Forelimb muscle (tissue), 1 donor: ENCODE results near the gene ANKRD17. TPM values are rescaled to one million over a fixed set of nuclear protein-coding genes. Genes with fewer than 3 reads are reported as not detected.

ENCODE experiments used
- DNase-seq: peaks from one replicate; pipeline ENCODE4 v3.0.0-alpha.2; 2013; ENCODE audit warnings: low read depth
- polyA plus RNA-seq: library from polyadenylated mRNA; unstranded; fragments of 120-200 nt; gene quantifications from one replicate; pipeline ENCODE4 v1.2.1, GENCODE V29; 2013; ENCODE audit not compliant: insufficient read length

Gene ANKRD17
- polyA plus RNA-seq, 1 donor: 46.3 TPM

DNA sequence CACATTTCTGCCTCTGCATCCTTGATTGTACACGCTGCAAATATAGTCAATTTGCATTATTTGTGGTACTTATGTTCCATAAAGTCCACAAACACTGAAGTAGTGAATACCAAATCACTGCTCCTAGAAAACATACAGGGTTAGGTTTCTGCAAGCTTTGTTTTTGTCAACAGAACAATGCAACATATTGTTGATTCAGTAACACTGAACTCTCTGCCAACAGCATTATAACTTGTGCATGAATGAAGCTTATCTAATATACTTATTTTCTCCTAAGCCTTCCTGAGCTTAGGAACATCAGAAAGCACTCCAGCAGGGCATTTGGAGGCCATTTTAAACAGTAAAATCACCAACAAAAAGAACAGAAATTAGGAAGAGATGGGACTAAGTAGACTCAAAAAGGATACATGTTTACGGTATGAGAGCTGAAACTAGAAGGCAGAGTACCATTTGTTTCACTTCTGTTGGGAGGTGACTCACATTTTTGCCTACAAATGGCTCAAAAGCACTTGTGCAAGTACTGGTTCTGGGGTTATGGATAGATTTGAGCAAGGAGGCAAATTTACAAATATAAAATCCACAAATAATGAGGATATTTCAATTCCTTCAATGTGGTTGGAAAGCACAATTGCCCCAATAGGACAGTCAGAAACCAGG is 203.2 kb downstream of the ANKRD17 start:
- DNase-seq: no peak

DNA sequence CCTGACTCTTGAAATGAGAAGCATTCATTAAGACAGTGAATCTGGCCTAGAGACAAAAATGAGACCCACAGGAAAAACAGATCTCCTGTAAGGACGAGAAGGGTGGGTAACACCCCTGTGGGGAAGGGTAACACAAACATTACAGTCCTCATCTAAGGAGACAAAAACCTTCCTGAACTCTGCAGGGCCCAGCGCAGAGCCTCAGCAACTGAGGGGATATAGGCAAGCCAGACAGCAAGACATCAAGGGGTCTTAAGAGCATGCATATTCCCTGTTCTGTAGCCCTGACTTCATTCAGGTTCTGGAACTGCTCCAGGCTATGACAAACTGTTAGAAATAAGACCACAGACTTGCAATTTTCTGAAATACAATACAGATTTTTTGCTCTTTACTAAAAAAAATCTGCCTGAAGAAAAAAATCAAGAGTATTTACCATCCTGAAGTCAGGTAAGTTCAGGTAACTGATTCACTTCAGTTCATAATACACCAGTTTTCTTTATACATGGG is 204.6 kb downstream of the ANKRD17 start:
- DNase-seq: no peak

DNA sequence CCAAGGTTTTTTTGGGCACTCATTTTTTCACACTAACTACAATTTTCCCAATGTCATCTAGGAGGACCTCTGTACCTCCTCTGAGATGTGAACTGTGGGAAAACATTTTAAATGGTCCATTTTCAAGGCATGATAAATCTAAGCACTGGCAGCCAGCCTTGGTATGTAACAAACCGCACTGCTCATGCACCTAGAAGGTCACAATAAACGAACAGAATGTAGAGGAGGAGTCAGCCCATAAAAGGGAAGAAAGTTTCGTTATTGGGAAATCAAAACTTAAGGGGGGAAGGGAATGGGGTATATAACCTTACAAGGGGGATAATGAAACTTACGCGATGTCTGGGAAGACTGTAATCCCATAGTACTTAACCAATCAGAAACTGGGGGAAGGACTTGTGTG is 205.5 kb downstream of the ANKRD17 start:
- no peak for DNase-seq

- DNase-seq: no peak
Measured at GRCh38 chr4:73051625-73052024, 207.0 kb downstream of the ANKRD17 start.

- no peak for DNase-seq
Measured at GRCh38 chr4:73045879-73046278, 212.7 kb downstream of the ANKRD17 start.

GRCh38 chr4:73037057-73037456 is 221.5 kb downstream of the ANKRD17 start:
- DNase-seq: no peak

DNA sequence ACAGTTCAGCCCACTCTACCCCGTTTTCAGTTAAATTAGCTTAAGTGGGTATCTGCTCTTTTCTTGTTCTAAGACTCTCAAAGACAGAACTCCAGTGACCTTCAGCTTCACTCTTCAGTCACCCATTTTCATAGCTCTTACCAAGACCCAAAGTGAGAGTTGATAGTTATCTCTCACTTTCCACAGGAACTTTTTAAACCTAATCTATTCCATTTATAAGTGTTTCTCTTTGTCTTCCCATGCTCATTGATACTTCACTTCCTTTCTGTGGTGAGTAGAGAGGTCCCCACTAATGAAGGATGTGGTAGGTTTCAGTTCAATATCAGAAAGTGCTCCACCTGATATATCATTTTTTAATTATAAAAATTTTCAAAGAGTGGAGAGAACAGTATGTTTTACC is 222.5 kb downstream of the ANKRD17 start:
- no peak for DNase-seq

DNA sequence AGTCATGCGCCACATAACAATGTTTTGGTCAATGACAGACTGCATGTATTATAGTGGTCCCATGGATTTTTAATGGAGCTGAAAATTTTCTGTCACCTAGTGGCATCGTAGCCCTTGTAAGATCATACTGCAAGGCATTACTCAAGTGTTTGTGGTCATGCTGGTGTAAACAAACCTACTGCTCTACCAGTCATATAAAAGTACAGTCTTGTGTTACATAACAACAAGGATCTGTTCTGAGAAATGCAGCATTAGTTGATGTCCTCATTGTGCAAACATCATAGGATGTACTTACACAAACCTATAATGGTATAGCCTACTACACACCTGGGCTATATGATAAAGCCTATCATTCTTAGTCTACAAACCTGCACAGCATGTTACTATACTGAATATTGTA is 223.7 kb downstream of the ANKRD17 start:
- DNase-seq: no peak

DNA sequence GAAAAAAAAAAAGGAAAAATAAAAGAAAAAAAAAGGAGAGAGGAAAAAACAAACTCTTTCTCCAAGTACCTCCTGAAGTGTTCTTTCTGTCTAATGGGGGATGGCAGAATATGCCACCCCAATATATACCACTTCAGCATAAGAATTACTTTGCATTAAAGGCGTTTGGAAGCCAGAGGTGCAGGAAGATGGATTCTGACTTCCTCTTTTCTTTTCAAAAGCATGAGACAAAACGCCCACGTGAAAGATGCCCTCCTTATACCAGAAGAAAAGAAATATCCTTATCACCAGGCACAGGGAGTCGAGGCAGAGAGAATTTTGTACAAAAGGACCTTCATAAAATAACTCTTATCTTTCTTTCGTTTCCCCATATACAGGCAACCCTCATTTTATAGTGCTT is 230.0 kb downstream of the ANKRD17 start:
- no peak for DNase-seq

Other genes starting within 250 kb of the ANKRD17 start
- gene COX18, start 189.1 kb downstream of the ANKRD17 start, polyA plus RNA-seq: 12.0 TPM
- gene ALB, start 145.5 kb upstream of the ANKRD17 start, polyA plus RNA-seq: 0.96 TPM
- gene AFP, start 177.4 kb upstream of the ANKRD17 start, polyA plus RNA-seq: not detected
- not detected for gene AFM, start 222.9 kb upstream of the ANKRD17 start, polyA plus RNA-seq